ENCODE data around the gene ARHGAP24. TPM values are rescaled to one million over a fixed set of nuclear protein-coding genes. Genes with fewer than 3 reads are reported as not detected.
"Not testable (repeated sequence)": the region's sequence is repeated elsewhere in the genome, so short reads cannot be mapped to it uniquely, and the experiment has no call there.

Gene ARHGAP24
- polyA plus RNA-seq, 2 of the 4 experiments (the other 2 are of a cell fraction) = 1.7 to 12.1 TPM

DNA sequence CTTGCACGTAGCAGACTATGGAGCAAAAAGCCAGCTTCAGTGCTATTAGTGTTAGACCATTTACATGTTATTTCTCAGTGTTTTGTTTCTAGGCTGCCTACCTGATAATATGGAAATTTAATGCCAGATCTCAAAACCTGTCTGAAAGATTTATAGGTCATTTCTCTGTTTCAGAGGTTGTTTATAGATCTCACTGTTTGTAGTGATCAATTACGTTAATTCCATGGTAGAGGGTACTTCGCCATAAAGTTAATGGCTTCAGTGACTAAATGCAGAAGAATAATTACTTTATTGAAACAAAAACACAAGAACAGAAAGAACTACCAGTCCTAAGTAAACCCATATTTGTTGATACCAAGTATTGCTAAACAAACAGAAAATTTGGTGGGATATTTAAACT is 420.8 kb downstream of the ARHGAP24 start:
- H3K4me3 ChIP-seq = no peak overlapping the region
- no peak overlapping the region for H3K4me2 ChIP-seq
- DNase-seq (ENCODE audit: low read depth in 1 of 2, low spot score in 1 of 2) (no peak), FAIRE-seq (no peak), ATAC-seq (no peak)
- POLR2A ChIA-PET = no interaction called here
- 95% methylated on average over 3 of the region's 3 CpGs for WGBS (ENCODE audit: missing lambda C conversion rate)
- H3K27ac ChIP-seq = no peak overlapping the region
- H3K9me3 ChIP-seq = no peaks in the 10 kb centered on the region
- CTCF ChIA-PET = no interaction called here
- no peaks in the 10 kb centered on the region; the same call in 2 of the 3 replicates for H3K4me1 ChIP-seq
- TF ChIP-seq RCOR1 (IDR thresholded peaks at IDR 0.05; ENCODE audit: low read depth, low read length) (no peak), ZC3H11A (IDR thresholded peaks at IDR 0.05) (no peak), JUNB (IDR thresholded peaks at IDR 0.05) (no peak), MYC (IDR thresholded peaks at IDR 0.05; ENCODE audit: borderline replicate concordance, low read length) (no peak), NPAS2 (CRISPR knock-in tag; IDR thresholded peaks at IDR 0.05; ENCODE audit: borderline replicate concordance) (no peak), FOSL2 (IDR thresholded peaks at IDR 0.05) (no peak), FOSL2 (CRISPR knock-in tag; IDR thresholded peaks at IDR 0.05) (no peak), NR3C1 (IDR thresholded peaks at IDR 0.05) (no peak), POLR2AphosphoS2 (conservative IDR thresholded peaks at IDR 0.05; ENCODE audit: low read length) (no peak), FOXS1 (CRISPR knock-in tag; IDR thresholded peaks at IDR 0.05) (no peak), SREBF2 (IDR thresholded peaks at IDR 0.05) (no peak)
- TF ChIP-seq, protein P1, sequence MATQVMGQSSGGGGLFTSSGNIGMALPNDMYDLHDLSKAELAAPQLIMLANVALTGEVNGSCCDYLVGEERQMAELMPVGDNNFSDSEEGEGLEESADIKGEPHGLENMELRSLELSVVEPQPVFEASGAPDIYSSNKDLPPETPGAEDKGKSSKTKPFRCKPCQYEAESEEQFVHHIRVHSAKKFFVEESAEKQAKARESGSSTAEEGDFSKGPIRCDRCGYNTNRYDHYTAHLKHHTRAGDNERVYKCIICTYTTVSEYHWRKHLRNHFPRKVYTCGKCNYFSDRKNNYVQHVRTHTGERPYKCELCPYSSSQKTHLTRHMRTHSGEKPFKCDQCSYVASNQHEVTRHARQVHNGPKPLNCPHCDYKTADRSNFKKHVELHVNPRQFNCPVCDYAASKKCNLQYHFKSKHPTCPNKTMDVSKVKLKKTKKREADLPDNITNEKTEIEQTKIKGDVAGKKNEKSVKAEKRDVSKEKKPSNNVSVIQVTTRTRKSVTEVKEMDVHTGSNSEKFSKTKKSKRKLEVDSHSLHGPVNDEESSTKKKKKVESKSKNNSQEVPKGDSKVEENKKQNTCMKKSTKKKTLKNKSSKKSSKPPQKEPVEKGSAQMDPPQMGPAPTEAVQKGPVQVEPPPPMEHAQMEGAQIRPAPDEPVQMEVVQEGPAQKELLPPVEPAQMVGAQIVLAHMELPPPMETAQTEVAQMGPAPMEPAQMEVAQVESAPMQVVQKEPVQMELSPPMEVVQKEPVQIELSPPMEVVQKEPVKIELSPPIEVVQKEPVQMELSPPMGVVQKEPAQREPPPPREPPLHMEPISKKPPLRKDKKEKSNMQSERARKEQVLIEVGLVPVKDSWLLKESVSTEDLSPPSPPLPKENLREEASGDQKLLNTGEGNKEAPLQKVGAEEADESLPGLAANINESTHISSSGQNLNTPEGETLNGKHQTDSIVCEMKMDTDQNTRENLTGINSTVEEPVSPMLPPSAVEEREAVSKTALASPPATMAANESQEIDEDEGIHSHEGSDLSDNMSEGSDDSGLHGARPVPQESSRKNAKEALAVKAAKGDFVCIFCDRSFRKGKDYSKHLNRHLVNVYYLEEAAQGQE (IDR thresholded peaks at IDR 0.05) = no peak

- Histone ChIP-seq H3K4me2 (no peak overlapping the region), H3K4me3 (no peak overlapping the region), H3K9me3 (no peaks in the 10 kb centered on the region), H3K27ac (no peak overlapping the region), H3K4me1 (peaks cover 14% of the 10 kb centered on the region; the same call in 2 of the 3 replicates)
- ChIA-PET POLR2A (no interaction called here), CTCF (no interaction called here)
- WGBS (ENCODE audit: missing lambda C conversion rate) = 73% methylated on average over 4 of the region's 4 CpGs
- TF ChIP-seq EHMT2 (IDR thresholded peaks at IDR 0.05; ENCODE audit: low read depth) = no peak
- no peak for TF ChIP-seq KDM5A (IDR thresholded peaks at IDR 0.05)
- no peak for TF ChIP-seq FOSL2 (IDR thresholded peaks at IDR 0.05)
- no peak for TF ChIP-seq FOSL2 (CRISPR knock-in tag; IDR thresholded peaks at IDR 0.05)
- DNase-seq (ENCODE audit: low read depth in 1 of 2, low spot score in 1 of 2) (no peak), ATAC-seq (no peak), FAIRE-seq (no peak)
Observed at GRCh38 chr4:85898231-85898630, 423.3 kb downstream of the ARHGAP24 start.

GRCh38 chr4:85901500-85901899 is 426.6 kb downstream of the ARHGAP24 start:
- POLR2A ChIA-PET = no interaction called here
- Histone ChIP-seq H3K27ac (no peak overlapping the region), H3K4me1 (peaks cover 14% of the 10 kb centered on the region; the same call in 2 of the 3 replicates)

DNA sequence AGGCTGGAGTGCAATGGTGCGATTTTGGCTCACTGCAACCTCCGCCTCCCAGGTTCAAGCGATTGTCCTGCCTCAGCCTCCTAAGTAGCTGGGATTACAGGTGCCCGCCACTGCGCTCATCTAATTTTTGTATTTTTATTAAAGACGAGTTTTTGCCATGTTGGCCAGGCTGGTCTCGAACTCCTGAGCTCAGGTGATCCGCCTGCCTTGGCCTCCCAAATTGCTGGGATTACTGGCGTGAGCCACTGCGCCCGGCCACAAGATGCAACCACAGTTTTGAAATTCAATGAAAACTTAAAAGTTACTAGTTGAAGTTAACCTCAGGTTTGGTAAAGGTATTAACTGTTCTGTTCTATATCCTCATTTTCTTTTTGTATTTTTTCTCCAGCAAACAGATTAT is 427.7 kb downstream of the ARHGAP24 start:
- DNase-seq (ENCODE audit: low read depth in 1 of 2, low spot score in 1 of 2); CTCF ChIA-PET; H3K4me2 ChIP-seq; ATAC-seq; H3K9me3 ChIP-seq; H3K27ac ChIP-seq; H3K4me3 ChIP-seq; FAIRE-seq; POLR2A ChIA-PET: not testable (repeated sequence)
- WGBS (ENCODE audit: missing lambda C conversion rate) = 98% methylated on average over 9 of the region's 11 CpGs
- peaks cover 14% of the 10 kb centered on the region; the same call in 2 of the 3 replicates for H3K4me1 ChIP-seq

More at GRCh38 chr4:85901500-85901899, 426.6 kb downstream of the ARHGAP24 start:
- CTCF ChIA-PET = no interaction called here
- Histone ChIP-seq H3K4me3 (no peak overlapping the region), H3K4me2 (peak overlapping the region; percentile 47), H3K9me3 (no peaks in the 10 kb centered on the region)
- ATAC-seq = peak in 1 of 2 experiments; percentile 42; a peak in 2 of 6 replicates
- no peak for FAIRE-seq
- TF ChIP-seq CEBPB (IDR thresholded peaks at IDR 0.05) (peak in 1 of 2 experiments; percentile 67; a peak in 2 of 4 replicates), FOSL2 (IDR thresholded peaks at IDR 0.05) (no peak), FOSL2 (CRISPR knock-in tag; IDR thresholded peaks at IDR 0.05) (peak; percentile 27; the same call in 1 of the 2 replicates), HOXB13 (CRISPR knock-in tag; IDR thresholded peaks at IDR 0.05; ENCODE audit: low read depth) (no peak)
- DNase-seq (ENCODE audit: low read depth in 1 of 2, low spot score in 1 of 2) = peak in 1 of 2 experiments; percentile 40

Measured in A549 (cell line).